ENCODE data around the gene SPPL3.

SPPL3 gene

GRCh38 chr12:120872487-120872886 lies 31.7 kb downstream of the SPPL3 start:
- DNase-seq = no peak

DNA sequence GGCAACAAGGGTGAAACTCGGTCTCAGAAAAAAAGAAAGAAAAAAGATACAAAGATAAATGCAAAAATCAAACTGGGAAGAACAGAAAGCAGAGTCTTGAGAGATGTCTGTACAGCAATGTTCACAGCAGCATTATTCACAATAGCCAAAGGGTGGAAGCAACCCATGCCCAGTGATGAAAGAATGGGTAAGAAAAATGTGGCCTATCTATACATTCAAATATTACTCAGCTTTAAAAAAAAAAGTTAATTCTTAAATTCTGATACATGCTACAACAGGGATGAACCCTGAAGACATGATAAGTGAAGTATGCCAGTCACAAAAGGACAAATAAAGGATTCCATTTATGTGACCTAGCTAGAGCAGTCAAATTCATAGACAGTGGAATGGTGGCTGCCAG lies 33.7 kb downstream of the SPPL3 start:
- no peak for DNase-seq

- no peak for DNase-seq
These were observed 34.8 kb downstream of the SPPL3 start for GRCh38 chr12:120869376-120869775.

GRCh38 chr12:120866108-120866507 lies 38.0 kb downstream of the SPPL3 start:
- no peak for DNase-seq

DNA sequence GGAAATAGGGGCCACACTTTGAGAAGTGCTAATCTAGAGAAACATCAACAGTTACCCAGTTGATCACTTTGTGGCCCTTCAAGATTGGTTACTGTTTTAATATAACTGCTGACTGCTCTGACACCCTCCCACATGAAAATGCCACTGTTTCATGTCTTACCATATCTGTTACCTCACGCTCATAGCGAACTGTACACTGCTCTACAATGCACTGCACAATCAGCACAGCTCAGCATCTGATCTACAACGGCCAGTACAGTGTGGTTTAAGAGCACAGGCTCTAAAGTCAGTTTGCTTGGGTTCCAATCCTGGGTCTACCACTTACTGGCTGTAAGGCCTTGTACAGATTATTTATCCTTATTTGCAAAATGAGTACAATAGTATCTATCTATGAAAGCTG lies 39.1 kb downstream of the SPPL3 start:
- DNase-seq = no peak

GRCh38 chr12:120862664-120863063 lies 41.5 kb downstream of the SPPL3 start:
- no peak for DNase-seq

DNA sequence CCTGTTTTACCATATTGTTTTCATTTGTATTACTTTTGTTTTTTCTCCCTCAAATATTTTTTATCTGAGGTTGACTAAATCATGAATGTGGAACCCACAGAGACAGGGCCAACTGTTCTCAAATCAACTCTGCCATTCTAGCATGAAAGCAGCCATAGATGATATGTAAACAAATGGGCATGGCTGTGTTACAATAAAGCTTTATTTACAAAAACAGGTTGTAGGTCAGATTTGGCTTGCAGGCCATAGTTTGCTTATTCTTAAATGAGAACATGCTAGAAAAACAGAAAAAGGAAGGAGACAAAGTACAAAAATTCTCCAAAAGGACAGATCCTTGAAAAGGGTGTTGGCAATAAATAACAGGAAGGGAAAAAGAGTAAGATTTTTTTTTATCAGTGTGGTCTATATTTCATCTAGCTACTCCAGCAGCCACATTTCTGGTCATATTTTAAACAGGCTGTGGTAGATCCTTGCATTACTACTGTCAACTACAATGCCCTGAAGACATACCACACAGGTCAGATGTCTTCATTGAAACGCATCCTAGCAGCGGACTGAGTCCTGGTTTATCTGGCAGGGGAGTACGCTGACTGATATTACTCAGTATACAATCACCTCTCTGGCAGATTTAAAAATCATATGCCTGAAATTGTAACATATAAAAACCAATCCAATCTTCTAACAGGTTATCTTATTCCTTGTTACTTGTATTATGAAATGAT lies 42.9 kb downstream of the SPPL3 start:
- no peak for DNase-seq

- DNase-seq = no peak
These were observed 45.7 kb downstream of the SPPL3 start for GRCh38 chr12:120858306-120859088.

DNA sequence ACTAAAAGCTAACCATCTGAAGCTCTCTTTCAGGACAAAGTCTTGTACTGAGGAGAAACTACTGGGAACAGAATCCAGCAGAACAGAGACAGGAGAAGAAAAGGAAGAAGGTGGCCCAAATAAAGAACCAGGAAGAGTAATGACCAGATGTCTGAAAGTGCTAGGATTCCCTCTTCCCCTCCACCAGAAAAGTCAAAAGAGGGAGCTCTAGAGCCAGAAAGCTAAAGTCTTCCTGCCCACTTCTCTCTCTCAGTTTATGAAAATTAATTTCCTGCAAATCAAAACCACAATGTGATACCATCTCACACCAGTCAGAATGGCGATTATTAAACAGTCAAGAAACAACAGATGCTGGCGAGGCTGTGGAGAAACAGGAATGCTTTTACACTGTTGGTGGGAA lies 47.2 kb downstream of the SPPL3 start:
- DNase-seq = no peak

DNA sequence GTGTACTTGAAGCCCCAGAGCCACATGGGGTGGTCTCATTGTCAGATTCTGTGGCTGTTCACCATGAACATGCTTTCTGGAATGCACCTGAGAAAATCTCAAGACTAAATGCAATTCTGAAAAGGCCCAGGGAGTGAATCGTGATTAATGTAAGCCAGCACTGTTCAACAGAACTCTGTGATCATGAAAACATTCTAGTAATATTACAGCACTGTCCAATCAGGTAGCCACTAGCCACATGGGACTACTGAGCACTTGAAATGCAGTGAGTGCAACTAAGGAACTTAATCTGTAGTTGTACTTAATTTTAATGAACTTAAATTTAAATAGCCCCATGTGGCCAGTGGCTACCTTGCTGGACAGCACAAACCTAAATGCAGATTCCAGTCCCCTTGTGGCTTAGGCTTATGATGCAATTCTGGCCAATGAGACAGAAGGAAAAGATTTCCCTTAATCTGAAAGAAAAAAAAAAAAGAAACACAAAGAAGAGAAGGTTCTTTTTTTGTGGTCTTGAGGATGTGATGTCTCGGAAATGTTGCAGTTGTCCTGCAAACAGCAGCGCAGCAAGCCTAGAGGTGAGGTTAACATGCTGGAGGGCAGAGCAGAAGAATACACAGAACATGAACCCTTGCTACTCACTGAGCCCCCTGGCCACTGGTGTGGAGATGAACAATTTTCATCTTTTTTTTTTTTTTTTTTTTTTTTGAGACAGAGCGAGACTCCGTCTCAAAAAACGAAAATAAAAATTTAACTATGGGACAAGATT lies 48.2 kb downstream of the SPPL3 start:
- no peak for DNase-seq

GRCh38 chr12:120854804-120855203 lies 49.4 kb downstream of the SPPL3 start:
- DNase-seq = no peak

DNA sequence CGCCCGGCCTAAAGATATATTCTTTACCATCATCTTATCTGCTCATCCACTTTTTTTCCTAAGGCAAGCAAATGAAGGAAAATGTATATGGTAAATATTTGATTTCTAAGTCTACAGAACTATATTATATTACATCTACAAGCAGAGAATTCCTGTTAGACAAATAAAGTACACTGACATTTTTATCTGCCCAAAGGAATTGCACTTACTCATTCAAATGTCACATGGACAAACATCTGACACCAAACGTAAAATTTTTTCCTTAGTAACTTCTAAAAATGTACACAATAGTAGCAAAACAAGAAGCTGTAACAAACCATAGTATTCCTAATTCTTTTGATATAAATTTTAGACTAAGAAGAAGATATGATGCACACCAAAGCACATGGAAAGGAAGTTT lies 51.0 kb downstream of the SPPL3 start:
- no peak for DNase-seq

- no peak for DNase-seq
These were observed 52.2 kb downstream of the SPPL3 start for GRCh38 chr12:120851944-120852343.

GRCh38 chr12:120851444-120851843 lies 52.7 kb downstream of the SPPL3 start:
- no peak for DNase-seq

GRCh38 chr12:120849765-120850164 lies 54.4 kb downstream of the SPPL3 start:
- DNase-seq = no peak

DNA sequence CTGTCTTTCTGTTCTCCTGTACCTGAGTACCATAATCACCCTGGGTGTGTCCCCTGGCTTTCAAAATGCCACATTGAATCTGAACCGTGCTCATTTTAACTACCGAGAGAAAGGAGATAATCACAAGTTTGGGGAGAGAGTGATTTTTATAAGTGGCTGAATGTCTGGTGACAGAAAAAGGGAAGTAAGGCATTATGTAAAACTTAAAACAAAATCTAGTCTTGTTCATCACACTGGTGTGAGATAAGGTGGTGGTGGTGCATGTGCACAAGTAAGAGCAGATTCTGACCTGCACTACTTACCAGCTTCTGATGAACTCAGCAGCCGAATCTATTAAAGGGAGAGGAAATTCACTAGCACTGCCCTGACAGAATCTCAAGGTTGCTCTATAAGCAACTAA lies 56.3 kb downstream of the SPPL3 start:
- no peak for DNase-seq

GRCh38 chr12:120847392-120847791 lies 56.8 kb downstream of the SPPL3 start:
- no peak for DNase-seq

- DNase-seq = no peak
These were observed 57.4 kb downstream of the SPPL3 start for GRCh38 chr12:120846721-120847120.

- no peak for DNase-seq
These were observed 58.5 kb downstream of the SPPL3 start for GRCh38 chr12:120845696-120846095.

DNA sequence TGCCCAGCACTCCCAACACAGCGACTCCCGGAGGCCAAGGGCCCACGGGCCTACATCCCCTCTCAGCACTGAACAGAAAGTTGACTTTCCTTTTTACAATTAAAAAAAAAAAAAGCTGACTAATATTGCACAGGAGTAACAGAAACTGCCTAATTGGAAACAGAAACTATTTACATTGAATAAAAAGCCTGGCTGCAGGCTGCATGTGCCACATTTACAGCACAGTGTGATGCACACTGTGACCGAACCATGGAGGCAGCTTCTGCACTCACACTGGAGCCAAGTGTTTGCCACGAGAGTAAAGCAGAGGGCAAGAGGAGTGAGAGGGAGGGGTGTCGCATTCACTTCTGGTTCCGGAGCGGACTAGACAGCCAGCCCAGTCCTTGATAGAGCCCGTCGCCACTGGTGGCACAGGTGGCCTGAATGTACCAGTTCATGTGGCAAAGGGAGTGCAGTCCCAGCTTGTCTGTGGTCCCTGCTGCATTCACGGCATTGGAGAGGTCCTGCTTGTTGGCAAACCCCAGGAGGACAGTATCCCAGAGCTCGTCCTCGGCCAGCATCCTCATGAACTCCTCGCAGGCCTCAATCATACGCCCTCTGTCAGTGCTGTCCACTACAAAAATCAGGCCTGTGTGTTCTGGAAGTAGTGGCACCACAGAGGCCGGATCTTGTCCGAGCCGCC lies 59.2 kb downstream of the SPPL3 start:
- no peak for DNase-seq

DNA sequence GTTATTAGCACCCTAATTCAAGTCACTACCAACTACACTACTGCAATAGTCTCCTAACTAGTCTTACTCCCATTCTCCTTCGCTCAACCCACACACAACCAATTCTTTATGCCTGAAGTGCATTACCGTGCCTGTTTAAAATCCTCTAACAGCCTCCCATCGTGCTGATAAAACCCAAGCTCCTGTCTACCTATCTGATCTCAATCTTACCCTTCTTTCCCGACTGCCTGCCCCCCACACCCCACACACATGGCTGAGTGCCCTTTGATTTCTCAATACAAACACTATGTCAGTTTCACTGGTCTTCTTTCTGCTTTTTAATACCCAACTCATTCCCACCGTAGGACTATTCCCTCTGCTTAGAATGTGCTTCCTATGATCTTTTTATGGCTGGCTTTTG lies 59.9 kb downstream of the SPPL3 start:
- DNase-seq = no peak

- no peak for DNase-seq
These were observed 60.7 kb downstream of the SPPL3 start for GRCh38 chr12:120843472-120843871.

GRCh38 chr12:120842595-120842994 lies 61.6 kb downstream of the SPPL3 start:
- DNase-seq = no peak

All from NCI-H2227 treated with DMSO at 0.1 percent for 48 hours (cell line).